GM12892 (cell line): ENCODE measurements around the gene R3HDM2.

Experiments used
- POLR2A ChIP-seq: IDR thresholded peaks from 2 replicates; pipeline ENCODE4 v1.6.1; 2011; ENCODE audit warnings: low read depth, low read length, control low read depth
- TAF1 ChIP-seq: IDR thresholded peaks from 2 replicates; pipeline ENCODE4 v1.6.1; 2011; ENCODE audit warnings: low read depth, mild to moderate bottlenecking, control low read depth, low read length, borderline replicate concordance

DNA sequence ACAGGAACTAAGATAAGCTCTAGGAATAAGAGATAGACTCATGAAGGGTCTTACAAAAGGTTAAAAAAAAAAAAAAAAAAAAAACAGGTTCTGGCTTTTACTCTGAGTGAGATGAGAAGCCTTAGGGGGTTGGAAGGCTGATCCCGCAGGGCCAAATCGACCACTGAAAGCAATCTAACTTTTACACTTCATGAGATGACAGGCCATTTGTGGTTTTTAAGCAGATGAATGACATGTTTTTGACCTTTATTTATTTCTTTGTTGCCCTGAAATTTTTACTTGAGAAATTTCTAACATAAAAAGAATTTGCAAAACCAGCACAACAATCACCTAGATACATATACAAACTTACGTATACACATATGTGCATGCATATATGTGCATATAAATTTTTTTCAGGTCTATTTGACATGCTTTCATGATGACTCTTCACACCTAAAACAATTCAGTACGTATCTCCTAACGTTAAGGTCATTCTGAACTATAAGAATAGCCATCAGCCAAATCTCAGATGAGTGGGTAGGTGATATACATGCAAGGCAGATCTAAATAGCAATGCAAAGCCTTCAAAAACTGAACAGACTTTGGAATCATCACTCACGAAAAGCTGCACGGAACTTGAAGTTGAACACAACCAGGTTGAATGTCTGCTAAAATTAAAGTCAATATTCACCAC lies 87.0 kb downstream of the R3HDM2 start:
- TF ChIP-seq POLR2A (no peak), TAF1 (no peak)
